HG02678 (cell line): Measurements from ENCODE around the gene PRSS57.

Experiments used
- ATAC-seq: cut with Tn5 transposase; IDR thresholded peaks from one replicate; pipeline ENCODE4 v1.9.1; 2021; ENCODE audit warnings: mild to moderate bottlenecking, moderate library complexity; ENCODE audit not compliant: unreplicated experiment

The PRSS57 gene

DNA sequence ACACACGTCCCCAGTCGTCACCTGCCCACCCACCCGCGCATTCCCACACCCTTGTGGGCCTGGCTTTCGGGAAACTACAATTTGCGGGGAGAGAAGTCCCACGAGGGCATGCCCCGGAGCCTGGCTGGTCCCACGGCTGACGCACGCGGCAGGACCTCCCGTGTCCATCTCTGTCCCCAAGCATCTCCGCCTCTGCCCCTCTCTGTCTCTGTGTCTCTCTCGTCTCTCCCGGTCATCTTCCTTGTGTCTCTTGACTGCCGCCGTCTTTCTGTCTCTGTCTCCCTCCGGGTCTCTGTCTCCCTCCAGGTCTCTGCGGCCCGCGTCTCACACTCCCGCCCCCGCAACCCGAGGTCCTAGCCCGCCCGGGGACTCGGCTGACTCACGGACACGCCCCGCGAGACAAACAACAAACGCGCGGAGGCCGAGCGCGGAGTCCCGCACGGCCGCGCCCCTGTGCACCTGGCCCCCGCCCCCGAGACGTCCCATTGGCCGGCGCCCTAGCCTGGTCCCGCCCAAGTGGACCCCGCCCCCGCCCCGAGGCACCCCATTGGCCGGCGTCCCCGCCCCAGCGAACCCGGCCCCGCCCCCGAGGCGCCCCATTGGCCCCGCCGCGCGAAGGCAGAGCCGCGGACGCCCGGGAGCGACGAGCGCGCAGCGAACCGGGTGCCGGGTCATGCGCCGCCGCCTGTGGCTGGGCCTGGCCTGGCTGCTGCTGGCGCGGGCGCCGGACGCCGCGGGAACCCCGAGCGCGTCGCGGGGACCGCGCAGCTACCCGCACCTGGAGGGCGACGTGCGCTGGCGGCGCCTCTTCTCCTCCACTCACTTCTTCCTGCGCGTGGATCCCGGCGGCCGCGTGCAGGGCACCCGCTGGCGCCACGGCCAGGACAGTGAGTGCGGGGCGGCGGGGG lies 55.7 kb downstream of the PRSS57 start, which contains the start of gene FGF22:
Gene FGF22, plus strand, starts transcription at position 627 of the 908 bp plus-strand sequence. Its CDS starts 47 bp downstream, at position 674.
- peak; percentile 60 for ATAC-seq

DNA sequence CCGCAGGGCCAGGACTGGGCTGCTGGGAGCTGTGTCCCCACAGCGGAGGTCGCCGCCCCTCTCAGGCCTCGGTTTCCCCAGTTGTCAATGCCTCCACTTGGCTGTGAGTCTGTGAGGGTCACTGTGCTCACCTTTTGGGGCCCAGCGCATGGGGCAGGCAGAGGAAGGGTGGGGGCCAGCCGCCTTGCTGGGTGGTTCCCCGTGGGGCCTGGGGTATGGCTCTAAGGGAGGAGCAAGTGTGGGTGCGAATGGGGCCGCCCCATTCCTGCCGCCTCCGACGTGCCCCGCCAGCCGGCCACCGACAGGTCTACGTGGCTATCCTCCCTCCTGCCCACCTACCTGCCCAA lies 56.4 kb downstream of the PRSS57 start:
- no peak for ATAC-seq
